GOT3 (cell line): ENCODE data around the gene AKNA.
A peak's percentile ranks its signal among the peaks of the same experiment; 100 is the strongest.

ENCODE experiments used
- DNase-seq: peaks from one replicate; lab custom pipeline; 2025; ENCODE audit warnings: mixed read lengths; lab: John Stamatoyannopoulos, UW

The AKNA gene

DNA sequence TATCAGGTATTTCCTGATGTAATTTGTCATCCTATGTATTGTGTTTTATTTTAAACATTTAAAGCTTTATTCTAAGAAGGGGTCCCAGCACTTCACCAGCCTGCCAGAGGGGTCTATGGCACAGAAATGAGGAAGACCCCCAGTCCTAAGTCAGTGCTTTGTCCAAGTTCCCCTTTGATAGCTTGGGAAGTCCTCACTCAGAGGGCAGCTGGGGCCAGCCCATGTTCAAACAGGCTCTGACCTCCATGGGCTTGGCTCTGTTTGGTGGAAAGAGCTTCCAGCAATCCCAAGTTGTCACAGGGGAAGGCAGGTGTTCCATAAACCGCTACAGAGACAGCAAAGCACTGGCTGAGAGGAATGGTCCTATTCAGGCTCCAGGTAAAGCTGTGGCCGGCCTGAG lies 26.6 kb upstream of the AKNA start:
- no peak for DNase-seq

DNA sequence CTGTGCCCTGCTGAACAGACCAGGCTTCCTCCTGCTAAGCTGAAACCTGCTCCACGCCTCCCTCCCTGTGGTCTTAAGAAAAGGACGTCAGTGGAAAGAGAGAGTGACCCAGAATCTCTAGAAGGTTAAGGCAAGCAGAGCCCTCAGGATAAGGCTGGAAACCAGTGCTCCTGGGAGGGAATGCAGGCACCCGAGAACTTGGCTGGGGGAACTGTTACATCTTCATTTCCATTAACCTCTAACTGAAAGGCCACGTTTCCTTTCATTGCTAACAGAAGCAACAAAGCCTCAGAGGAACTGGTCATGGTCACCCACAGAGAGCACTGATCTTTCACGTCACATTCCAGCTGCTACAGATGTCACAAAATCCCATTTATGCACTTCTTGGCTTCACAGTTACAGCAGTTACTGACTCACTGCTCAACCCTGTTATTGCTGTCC lies 26.1 kb upstream of the AKNA start:
- no peak for DNase-seq

DNA sequence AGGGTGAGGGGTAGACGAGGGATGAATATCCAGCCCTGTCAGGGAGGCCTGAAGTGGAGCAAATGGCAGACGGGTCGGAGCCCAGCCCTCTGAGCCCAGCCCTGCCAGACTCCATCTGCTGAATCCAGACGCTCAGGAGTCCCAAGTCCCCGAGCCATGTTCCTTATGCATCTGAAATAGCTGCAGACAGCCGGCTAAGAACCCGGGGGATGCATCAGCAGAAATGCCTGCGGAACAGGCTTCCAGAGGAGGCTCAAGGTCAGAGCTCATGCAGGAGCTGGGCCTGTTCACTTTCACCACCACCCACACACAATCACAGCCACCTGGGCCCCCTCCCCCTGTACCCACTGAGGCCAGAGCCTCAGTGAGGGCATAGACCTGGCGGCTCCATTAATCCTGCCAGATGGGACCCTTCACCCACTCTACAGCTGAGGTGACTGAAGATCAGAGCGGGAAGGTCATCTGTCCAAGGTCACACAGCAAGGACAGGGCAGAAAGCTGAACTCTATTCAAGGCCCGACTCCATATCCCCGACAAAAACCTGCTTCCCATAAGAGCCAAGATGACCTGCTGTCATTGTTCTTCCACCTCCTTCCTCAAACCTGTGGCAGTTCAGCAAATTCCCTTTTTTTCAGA lies 24.4 kb upstream of the AKNA start:
- no peak for DNase-seq

DNA sequence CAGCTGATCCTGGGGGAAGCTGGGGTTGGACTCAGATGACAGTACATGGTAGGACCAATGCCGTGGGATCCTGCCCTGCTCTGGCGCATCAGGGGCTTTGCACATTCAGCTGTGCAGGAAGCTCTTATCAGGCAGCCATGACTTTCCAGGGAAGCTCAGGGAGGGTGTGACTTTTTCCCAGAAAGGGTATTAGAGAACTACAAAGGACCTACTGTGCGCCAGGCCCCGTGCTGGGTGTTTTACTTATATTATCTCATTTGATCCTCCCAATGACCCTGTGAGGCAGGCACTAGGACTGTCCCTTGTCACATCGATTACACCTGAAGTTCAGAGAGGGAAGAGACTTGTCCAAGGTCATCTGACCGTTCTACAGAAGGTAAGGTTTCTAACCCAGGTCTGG lies 23.7 kb upstream of the AKNA start:
- DNase-seq, result no peak

DNA sequence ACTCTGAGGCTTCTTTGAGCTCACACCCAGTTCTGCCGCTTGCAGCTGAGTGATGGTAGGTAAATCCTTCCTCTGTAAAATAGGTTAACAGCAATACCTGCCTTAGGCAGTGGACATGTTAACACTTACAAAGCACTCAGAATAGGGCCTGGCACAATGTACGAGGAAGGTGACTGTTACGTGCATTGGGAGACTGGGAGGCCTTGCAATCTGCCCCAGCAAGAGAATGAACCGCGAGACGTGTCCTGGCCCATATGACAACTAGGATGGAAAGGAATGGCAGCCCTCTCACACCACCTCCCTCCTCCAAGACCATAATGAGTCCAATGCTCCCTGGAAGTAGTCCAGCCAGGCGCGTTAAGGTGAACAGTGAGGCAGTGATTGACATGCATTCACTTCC lies 23.1 kb upstream of the AKNA start:
- no peak for DNase-seq

DNA sequence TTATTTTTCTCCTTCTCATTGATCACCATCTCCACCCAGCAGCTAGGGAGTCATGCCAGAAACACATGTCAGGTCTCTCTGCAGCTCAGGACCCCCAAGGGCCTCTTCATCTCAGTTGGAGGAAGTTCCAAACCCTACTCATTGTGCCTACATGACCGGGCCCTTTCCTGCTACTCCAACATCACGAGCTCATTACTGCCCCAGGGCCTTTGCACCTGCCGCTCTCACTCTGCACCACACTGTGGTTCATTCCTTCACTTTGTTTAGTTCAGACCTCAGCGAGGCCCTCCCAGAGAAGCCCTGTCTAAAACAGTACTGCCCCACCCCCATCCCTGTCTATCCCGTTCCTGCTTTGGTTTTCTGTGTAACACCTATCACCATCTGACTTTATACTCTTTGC lies 22.1 kb upstream of the AKNA start:
- no peak for DNase-seq

DNA sequence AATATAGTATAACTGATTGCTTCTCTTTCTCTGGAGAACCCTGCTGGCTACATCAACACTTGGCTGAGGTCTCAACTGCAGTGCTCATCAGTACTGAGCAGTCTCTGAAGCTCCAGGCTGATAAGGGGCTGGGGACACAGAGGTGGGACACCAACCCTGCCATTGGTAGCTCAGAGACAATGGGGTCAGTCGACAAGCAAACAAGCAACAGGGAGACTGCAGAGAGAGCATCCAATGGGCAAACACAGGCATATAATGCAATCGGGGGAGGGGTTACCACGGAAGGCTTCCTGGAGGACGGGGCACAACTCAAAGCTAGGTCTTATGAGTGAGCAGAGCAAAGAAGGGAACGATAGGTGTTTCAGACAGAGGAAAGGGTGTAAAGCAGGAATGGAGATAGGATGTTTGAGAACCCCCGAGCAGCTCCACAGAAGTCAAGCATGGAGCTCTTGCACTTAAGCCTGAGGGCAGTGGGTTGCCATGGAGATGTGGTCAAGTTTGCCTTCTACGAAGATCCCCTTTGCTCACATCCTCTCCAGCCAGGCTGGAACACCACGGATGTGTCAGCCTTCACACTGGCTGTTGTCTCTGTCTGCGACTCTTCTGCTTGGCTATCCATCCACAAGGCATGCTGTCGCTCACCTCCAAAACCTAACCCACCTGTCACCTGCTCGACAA lies 21.5 kb upstream of the AKNA start:
- no peak for DNase-seq

DNA sequence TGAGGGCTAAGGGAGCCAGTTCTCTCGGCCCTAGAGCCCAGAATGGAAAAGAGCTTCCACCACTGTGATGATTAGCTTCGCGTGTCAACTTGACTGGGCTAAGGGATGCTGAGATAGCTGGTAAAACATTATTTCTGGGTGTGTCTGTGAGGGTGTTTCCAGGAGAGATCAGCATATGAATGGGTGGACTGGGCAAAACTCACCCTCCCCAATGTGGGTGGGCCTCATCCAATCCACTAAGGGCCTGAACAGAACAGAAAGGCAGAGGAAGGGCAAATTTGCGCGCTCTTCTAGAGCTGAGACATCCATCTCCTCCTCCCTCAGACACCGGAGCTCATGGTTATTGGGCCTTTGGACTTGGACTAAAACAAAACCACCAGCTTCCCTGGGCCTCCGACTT lies 20.9 kb upstream of the AKNA start:
- DNase-seq, result no peak

DNA sequence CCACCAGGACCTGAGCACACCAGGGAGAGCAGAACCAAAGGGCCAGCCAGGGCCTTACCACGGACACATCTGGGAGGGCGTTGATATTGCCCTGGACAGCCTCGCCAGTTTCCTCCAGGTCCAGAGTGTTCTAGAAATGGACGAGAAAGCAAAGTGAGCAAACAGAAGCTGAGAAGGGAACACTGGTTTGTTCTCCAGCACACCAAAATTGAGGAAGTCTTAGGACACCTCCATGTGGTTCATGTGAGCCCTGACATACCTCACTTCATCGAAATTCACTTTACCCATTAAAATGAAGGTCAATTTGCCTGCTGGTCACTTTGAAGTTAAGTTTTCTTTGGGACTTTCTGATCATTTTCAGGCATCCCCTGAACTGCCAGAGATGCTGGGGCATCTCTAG lies 20.1 kb upstream of the AKNA start:
- no peak for DNase-seq

DNA sequence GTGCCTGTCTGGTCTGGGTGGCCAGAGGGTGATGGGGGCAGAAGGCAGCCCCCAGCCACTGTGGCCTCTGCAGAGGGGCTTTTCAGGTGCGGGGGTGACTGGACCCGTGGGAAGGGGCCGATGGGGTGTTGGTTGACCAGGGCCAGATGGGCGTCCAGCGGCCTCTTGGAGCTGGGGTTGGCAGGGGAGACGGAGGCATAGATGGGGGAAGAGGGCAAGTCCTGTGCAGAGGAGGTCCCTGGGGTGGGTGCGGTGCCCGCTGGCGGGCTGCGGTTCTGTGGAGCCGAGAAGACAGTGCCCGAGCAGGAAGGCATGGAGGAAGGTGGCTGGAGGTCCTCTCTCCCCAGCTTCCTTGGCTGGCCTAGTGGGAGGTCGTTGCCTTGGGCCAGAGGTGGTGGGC lies 18.7 kb upstream of the AKNA start:
- no peak for DNase-seq

DNA sequence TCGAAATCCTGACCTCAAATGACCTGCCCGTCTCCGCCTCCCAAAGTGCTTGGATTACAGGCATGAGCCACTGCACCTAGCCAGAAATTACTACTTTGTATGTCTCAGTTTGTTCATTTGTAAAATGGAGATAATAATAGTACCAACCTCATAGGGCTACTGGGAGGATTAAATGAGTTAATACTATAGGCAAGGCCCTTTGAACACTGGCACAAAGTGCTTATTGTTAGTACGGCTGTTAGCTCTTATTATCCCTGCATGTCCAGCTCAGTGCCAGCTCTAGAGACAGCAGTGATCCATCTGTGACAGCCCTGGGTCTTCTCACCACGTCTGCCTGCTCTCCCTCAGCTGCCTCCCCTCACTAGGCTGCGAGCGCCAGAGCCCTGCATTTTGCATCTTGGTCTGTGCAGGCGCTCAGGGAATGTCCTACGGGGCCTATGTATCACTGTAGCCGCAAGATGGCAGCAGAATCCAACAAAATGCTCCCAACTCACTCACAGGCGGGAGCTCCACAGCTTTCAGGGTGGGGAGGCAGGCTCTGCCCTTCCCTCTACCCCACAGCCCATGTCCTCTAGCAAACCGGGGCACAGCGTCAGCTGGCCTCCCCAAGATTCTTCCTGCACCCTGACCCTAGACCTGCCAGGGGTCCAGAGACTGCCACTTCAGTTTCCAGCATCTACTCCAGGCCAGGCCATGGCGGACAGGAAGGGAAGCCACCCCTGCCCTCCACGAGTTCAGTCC lies 17.7 kb upstream of the AKNA start:
- DNase-seq, result peak; percentile 21

DNA sequence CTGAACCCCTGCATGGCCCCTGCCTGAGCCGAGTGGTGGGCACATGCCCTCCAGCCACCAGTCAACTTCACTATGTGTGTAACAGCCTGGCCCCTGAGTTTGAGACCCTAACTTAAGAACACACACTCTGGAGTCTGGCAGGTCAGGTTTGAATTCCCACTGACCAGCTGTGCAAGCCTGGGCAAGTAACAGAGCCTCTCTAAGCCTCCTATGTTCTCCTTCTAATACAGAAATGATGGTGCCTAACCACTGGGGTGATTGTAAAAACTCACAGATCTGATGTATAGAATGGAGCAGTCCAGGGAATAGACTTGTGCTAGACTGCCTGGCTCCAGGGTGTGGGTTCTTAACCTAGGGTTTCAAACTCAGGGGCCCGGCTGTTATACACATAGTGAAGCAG lies 16.7 kb upstream of the AKNA start:
- no peak for DNase-seq

DNA sequence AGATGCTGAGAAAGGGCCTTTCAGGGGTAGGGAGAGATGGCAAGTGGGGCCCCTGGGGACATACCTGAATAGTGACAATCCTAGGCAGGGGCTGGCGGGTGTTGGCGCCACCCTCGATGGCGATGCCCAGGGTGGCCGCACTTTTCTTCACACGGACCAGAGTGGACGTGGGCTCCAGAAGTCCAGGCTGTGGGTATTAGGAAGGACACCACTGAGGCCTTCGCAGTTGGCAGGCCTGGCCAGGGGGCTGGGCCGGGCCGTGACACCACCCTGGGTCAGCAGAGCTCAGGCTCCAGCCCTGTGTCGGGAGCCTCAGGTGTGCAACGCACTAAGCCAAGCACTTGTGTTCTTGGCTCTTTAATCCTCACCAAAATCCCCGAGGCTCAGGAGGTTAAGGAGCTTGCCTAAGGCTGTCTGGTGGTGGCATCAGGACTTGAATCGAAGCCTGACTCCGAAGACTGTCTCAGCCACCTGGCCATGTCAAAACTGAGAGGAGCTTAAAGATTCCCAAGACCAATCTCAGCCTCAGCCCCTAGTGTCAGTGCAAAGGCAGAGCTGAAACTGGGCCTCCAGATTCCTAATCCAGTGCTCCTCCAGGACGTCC lies 15.5 kb upstream of the AKNA start:
- DNase-seq, result no peak

DNA sequence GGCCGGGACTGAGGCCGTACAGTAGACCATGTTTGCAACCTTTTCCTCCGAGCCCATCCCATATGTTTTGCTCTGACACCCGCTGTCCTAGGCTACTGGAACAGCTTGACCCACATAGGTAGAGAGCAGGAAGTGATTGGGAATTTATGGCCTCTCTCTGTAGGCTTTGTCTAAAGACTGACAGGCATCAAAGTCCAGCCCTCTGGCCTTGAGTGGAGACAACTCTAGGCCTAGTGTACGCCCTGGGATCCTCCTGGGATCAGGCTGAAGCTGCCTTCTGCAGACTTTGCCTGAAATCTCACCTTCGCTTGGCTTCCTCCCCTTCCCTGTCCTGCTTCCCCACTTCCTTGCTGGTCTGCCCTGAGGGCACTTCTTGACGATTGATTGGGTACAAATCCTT lies 13.6 kb upstream of the AKNA start:
- DNase-seq, result no peak

DNA sequence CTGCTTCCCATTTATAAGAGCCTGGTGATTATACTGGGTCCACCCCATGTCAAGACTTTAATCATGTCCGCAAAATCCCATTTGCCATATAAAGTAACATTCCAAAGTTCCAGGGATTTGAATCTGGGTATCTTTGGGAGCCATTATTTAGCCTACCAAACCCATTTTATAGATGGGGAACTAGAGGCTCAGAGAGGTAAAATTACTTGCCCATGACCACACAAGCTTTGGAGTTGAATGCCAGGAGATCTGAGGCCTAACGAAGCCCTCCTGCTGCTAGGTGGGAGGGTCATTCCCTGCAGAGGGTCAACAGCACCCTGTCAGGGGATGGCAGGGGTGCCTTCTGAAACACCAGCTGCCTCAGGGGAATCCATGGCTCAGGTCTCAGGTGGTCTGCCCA lies 13.0 kb upstream of the AKNA start:
- DNase-seq, result no peak

DNA sequence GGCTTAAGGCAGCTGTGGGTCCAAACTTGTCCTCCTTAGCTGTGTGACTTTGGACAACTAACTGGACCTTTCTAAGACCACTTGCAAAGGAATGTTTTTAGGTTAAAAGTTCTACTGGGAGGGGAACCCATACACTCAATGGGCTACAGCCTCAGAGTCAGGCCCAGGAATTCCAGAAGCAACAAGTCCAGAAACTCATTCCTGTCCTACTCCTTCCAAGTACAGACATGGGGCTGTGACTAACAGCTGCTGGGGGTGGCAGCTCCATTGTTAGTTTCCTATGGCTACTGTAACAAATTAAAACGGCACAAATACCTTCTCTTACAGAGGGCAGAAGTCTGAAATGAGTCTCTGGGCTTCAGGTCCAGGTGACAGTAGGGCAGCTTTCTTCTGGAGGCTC lies 12.4 kb upstream of the AKNA start:
- no peak for DNase-seq

DNA sequence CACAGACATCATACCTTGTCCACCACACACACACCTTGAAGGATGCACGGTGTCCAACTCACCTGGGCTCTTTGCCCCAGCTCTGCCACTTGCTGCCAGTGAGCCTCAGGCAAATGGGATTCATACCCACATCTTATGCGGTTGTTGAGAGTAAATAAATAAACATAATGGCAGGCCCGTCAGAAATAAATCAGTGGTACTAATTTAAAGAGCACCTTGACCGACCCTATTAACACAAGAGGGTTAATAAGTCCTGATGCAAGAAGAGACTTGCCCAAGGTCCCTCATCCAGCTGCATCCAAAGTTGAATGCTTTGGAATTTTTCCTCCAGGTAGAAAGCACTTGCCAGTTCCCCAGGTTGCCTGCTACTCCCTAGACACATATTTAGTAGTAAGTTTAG lies 11.6 kb upstream of the AKNA start:
- DNase-seq, result no peak

DNA sequence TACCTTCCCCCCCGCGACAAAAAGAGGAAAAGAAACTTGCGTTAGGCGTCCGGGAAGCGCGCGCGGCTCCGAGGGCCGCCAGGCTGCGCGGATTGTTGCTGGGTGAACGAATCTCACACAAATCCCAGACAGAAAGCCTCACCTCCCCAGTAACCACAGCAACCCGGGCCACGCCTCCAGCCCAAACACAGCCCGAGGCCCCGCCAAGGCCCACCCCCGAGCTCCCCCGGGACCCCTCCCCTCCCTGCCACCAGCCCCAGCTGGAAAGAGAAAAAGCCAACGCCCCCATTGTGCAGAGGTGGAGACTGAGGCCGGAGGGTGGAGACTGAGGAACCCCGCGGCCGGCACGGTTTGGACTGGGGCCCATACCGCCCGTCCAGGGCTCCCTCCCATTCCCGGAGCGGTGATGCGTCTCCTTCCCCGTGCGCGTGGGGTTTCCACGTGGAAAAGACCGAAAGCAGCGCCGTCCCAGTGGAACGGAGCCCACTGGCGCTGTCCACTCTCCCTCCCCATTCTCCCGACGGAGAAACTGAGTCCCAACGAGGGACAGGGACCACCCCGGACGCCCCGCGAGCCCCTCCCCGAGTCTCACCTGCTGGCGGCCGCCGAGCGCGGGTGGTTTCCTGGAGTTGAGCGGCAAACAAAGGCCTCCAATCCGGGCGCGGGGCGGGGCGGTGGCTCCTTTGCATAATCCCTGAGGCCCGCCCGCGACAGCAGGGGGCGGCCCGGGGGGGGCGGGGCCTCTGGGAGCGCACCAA lies 10.2 kb upstream of the AKNA start:
- peak; percentile 72 for DNase-seq

DNA sequence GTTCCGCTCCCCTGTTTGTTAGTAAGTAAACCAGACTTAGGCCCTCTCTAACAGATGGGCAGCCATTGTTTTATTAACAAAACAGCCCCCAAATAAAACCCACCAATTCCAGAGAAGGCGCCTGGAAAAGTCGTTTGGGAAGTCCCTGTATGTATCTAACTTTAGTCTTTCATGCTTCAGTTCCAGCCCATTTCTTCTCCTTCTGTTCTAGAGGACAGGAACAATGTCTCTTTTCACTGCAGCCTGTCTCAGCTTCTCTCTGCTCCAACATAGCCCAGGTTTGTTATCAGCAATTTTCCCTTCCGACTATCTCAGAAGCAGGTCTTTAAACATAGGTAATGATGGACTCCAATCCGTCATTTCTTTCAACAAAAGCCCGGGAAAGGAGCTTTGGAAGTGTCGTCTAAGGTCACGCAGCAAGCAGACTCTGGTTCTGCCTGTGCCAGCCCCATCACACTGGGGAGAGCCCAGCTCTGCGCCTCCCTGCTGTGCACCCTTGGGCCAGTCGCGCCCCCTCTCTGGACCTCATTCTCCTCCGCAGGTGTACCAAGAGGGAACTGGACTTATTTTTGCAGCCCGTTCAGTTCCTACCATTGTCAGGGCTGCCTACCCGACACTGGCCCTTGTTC lies 9.6 kb upstream of the AKNA start:
- DNase-seq, result no peak

DNA sequence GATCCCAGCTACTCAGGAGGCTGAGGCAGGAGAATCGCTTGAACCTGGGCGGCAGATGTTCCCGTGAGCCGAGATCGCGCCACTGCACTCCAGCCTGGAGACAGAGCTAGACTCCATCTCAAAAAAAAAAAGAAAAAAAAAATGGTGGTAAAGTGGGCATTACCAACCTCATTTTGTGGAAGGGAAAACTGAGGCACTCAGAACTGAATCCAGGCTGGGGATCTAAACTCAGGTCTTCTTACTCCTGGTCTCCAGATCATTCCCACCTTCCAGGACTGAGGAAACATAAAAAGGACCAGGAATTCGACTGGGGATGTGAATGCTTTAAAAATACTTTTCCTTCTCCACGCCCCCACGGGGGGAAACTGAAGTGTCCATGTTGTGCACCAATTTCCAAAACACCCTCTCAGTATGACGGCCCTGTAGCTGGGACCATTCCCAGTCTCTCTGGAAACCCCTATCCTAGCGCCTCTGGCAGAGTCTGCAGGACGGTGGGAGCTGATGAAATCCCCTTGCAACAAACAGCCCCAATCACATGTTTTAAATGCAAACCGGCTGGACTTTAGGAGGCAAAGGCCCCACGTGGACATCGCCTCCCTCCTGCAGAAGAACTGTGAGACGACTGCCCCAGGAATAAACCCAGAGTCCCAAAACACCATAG lies 8.9 kb upstream of the AKNA start:
- DNase-seq, result no peak

DNA sequence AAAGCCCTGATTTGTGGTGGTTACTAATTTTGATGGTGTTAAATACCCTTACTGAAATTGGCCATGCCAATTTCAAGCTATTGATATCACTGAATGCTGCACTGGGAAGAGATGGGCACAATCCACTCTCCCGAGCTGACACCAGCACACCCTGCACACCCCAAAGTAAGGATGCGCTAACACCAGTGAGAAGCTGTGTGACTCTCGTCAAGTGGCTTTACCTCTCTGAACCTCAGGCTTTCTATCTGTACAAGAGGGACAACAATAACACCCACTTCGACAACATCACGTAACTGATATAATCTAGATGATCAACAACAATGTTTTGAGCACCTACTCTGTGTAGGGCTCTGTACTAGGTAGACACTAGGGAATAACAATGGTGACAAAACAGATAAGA lies 8.0 kb upstream of the AKNA start:
- DNase-seq, result no peak

DNA sequence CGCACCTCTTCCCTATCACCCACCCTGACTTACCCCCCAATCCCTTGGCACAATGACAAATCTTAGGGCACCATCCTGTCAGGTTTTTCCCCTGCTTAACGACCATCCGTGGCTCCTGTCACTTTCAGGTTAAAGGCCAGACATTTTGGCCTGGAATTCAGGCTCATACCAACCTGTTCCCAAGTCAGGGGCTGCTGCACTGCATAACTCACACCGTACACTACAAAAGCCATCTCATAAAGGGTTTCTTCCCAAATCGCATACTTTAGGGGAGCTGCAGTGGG lies 7.5 kb upstream of the AKNA start:
- DNase-seq, result no peak
